Kidney epithelial cell (primary cell): ENCODE results near the gene GPR17. TPM values are rescaled to one million over a fixed set of nuclear protein-coding genes. Genes with fewer than 3 reads are reported as not detected.

Source experiments
- DNase-seq: peaks from one replicate; pipeline ENCODE4 v3.0.0-alpha.2; 2010; ENCODE audit warnings: low read depth
- H3K27me3 ChIP-seq: 2 replicates; pipeline ENCODE4 v1.6.0; 2011; ENCODE audit warnings: low read length; ENCODE audit not compliant: control insufficient read depth, insufficient read depth
- H3K36me3 ChIP-seq: 2 replicates; pipeline ENCODE4 v1.5.1; 2011; ENCODE audit warnings: low read length; ENCODE audit not compliant: control insufficient read depth, insufficient read depth
- H3K4me3 ChIP-seq: 2 replicates; pipeline ENCODE4 v1.5.1; 2011; ENCODE audit warnings: low read depth, mild to moderate bottlenecking, control low read depth, low read length
- CTCF ChIP-seq: IDR thresholded peaks from 2 replicates; pipeline ENCODE4 v1.5.1; 2011; ENCODE audit warnings: mild to moderate bottlenecking, moderate library complexity, low read length, control low read depth, inconsistent platforms; ENCODE audit not compliant: insufficient read depth, poor library complexity, severe bottlenecking
- total RNA-seq: library from RNA; depleted of rRNA; stranded (reverse); fragments of >200 nt; gene quantifications from 2 replicates; pipeline ENCODE4 v1.2.3, GENCODE V29; 2015

GPR17 gene
- total RNA-seq, 1 donor from 2014 or later, result not detected

- Histone ChIP-seq H3K27me3 (no peaks in the 10 kb centered on the region), H3K36me3 (no peaks in the 10 kb centered on the region), H3K4me3 (no peak overlapping the region)
- TF ChIP-seq CTCF, result no peak
- DNase-seq, result no peak
These were observed 46.7 kb upstream of the GPR17 start for GRCh38 chr2:127599211-127599610.

- no peak overlapping the region for H3K4me3 ChIP-seq
- H3K27me3 ChIP-seq, result no peaks in the 10 kb centered on the region
- no peak for DNase-seq
- no peaks in the 10 kb centered on the region for H3K36me3 ChIP-seq
- TF ChIP-seq CTCF, result no peak
These were observed 41.0 kb upstream of the GPR17 start for GRCh38 chr2:127604986-127605385.

GRCh38 chr2:127605691-127606263 is 40.2 kb upstream of the GPR17 start:
- no peak for TF ChIP-seq CTCF
- no peak for DNase-seq
- H3K27me3 ChIP-seq, result no peaks in the 10 kb centered on the region
- no peak overlapping the region for H3K4me3 ChIP-seq
- no peaks in the 10 kb centered on the region for H3K36me3 ChIP-seq

GRCh38 chr2:127606625-127607398 is 39.1 kb upstream of the GPR17 start:
- Histone ChIP-seq H3K4me3 (no peak overlapping the region), H3K36me3 (no peaks in the 10 kb centered on the region), H3K27me3 (no peaks in the 10 kb centered on the region)
- no peak for TF ChIP-seq CTCF
- no peak for DNase-seq

- no peak overlapping the region for H3K4me3 ChIP-seq
- no peaks in the 10 kb centered on the region for H3K27me3 ChIP-seq
- no peaks in the 10 kb centered on the region for H3K36me3 ChIP-seq
- no peak for TF ChIP-seq CTCF
- no peak for DNase-seq
These were observed 38.5 kb upstream of the GPR17 start for GRCh38 chr2:127607399-127607908.
